Peyer's patch (tissue), 4 donors: ENCODE measurements around the gene IPCEF1.

ENCODE experiments used
- POLR2A ChIP-seq, 2 donors: fragments of 450-650 bp; IDR thresholded peaks; one replicate each; pipeline ENCODE4 v1.5.1; 2017; ENCODE audit warnings: antibody characterized with exemption in 2 of 2, mild to moderate bottlenecking in 2 of 2, moderate library complexity in 2 of 2
- TF ChIP-seq, protein P1 (sequence below), 6 experiments: fragments of 450-650 bp in 4 of 6; fragments of 200-600 bp in 2 of 6; sonication (generic) in 1 of 6; IDR thresholded peaks; one replicate each; pipeline ENCODE4 v1.5.1; 2017 to 2019; ENCODE audit warnings: antibody characterized with exemption in 6 of 6, mild to moderate bottlenecking in 3 of 6, moderate library complexity in 1 of 6

DNA sequence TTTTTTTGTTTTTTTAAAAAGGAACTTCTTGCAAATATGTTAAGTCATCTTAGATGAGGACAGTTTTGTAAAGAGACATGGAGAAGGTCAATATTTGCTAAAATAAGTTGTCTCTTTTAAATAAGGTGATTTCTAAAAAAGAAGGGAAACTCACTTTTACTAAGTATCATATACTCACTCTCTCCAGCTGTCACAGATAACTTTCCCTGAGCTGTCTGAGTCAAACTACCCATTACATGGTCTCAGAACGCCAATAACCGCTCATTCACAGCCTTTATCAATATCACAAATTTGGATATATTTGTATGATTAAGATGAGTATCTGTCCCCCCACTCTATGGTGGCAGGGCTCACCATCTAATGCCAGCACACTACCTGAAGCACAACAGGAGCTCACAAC, 47.6 kb downstream of the IPCEF1 start:
- TF ChIP-seq, protein P1, sequence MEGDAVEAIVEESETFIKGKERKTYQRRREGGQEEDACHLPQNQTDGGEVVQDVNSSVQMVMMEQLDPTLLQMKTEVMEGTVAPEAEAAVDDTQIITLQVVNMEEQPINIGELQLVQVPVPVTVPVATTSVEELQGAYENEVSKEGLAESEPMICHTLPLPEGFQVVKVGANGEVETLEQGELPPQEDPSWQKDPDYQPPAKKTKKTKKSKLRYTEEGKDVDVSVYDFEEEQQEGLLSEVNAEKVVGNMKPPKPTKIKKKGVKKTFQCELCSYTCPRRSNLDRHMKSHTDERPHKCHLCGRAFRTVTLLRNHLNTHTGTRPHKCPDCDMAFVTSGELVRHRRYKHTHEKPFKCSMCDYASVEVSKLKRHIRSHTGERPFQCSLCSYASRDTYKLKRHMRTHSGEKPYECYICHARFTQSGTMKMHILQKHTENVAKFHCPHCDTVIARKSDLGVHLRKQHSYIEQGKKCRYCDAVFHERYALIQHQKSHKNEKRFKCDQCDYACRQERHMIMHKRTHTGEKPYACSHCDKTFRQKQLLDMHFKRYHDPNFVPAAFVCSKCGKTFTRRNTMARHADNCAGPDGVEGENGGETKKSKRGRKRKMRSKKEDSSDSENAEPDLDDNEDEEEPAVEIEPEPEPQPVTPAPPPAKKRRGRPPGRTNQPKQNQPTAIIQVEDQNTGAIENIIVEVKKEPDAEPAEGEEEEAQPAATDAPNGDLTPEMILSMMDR (IDR thresholded peaks at IDR 0.05) = no peak
- TF ChIP-seq POLR2A (IDR thresholded peaks at IDR 0.05) = no peak
